DND-41 (cell line): ENCODE measurements around the gene KRTAP5-9.

Experiments
- ATAC-seq: fragments of 200-7000 bp; cut with Tn5 transposase; 3 replicates; pipeline ENCODE4 v1.9.1; 2021; ENCODE audit warnings: low read depth; ENCODE audit not compliant: insufficient read depth
- DNase-seq: peaks from one replicate; pipeline ENCODE4 v3.0.0-alpha.2; 2020
- H2AFZ ChIP-seq: 2 replicates; pipeline ENCODE4 v1.6.0; 2012; ENCODE audit warnings: low read depth, low read length
- H3K27ac ChIP-seq: 2 replicates; pipeline ENCODE4 v1.5.1; 2012; ENCODE audit warnings: low read length, inconsistent platforms
- H3K27me3 ChIP-seq: fragments of 200-600 bp; sonication (generic); 2 replicates; pipeline ENCODE4 v1.6.0; 2012; ENCODE audit warnings: low read length, mild to moderate bottlenecking, inconsistent platforms; ENCODE audit not compliant: insufficient read depth, poor library complexity
- H3K36me3 ChIP-seq: 2 replicates; pipeline ENCODE4 v1.5.1; 2012; ENCODE audit warnings: low read length, inconsistent platforms; ENCODE audit not compliant: insufficient read depth
- H3K4me1 ChIP-seq: 2 replicates; pipeline ENCODE4 v1.5.1; 2012; ENCODE audit warnings: mild to moderate bottlenecking, low read length; ENCODE audit not compliant: insufficient read depth
- H3K4me2 ChIP-seq: 2 replicates; pipeline ENCODE4 v1.6.0; 2012; ENCODE audit warnings: mild to moderate bottlenecking, moderate library complexity, low read length, inconsistent platforms; ENCODE audit not compliant: insufficient read depth
- H3K4me3 ChIP-seq, 2 experiments: fragments of 200-600 bp in 1 of 2; shearing (Covaris generic) in 1 of 2; 2 replicates each; pipeline ENCODE4 v1.5.1; 2012 to 2016; ENCODE audit warnings: inconsistent platforms in 2 of 2, low read length in 2 of 2, mild to moderate bottlenecking in 2 of 2, low read depth in 1 of 2, moderate library complexity in 1 of 2
- H3K79me2 ChIP-seq: 2 replicates; pipeline ENCODE4 v1.6.0; 2012; ENCODE audit warnings: low read length, inconsistent platforms; ENCODE audit not compliant: insufficient read depth
- H3K9ac ChIP-seq: 2 replicates; pipeline ENCODE4 v1.6.0; 2012; ENCODE audit warnings: low read depth, mild to moderate bottlenecking, inconsistent platforms, low read length, moderate library complexity
- H3K9me3 ChIP-seq: 2 replicates; pipeline ENCODE4 v1.5.1; 2012; ENCODE audit warnings: low read length, moderate library complexity, mild to moderate bottlenecking, inconsistent platforms; ENCODE audit not compliant: insufficient read depth, severe bottlenecking
- H4K20me1 ChIP-seq: 2 replicates; pipeline ENCODE4 v1.6.0; 2012; ENCODE audit warnings: low read length; ENCODE audit not compliant: insufficient read depth
- EZH2 ChIP-seq: IDR thresholded peaks from 3 replicates; pipeline ENCODE4 v1.6.1; 2012; ENCODE audit warnings: borderline replicate concordance, low read depth, mild to moderate bottlenecking, moderate library complexity, low read length, inconsistent platforms; ENCODE audit not compliant: severe bottlenecking
- TF ChIP-seq, protein P1 (sequence below): IDR thresholded peaks from 2 replicates; pipeline ENCODE4 v1.5.1; 2012; ENCODE audit warnings: borderline replicate concordance, low read length, moderate library complexity, mild to moderate bottlenecking; ENCODE audit not compliant: poor library complexity, severe bottlenecking; ENCODE audit errors: extremely low read depth

The KRTAP5-9 gene

DNA sequence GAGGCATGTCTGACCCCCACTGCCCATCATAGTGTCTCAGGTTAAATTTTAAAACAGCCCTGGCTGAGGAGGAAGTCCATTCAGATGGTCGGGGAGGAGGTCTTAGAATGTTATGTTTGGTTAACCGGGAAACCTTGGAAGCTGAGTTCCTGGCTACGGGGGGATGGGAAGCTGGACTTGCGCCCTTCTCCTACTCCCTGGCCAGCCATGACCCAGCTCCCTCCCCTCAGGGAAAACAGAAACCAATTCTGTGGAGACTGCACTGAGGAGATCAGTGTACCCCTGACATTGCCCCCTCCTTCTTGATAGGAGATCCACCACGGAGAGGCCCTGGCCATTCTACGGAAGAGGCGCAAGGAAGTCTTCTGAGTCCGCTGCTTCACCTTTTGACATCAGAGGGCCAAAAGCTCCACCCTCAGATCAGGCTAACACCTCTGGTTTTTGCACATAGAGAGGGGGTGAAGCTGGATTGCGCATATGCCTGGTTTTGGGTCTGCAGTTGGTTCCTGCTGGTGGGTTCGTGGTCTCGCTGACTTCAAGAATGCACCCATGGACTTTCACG, 2.7 kb upstream of the KRTAP5-9 start:
- Histone ChIP-seq H3K4me1 (no peaks in the 10 kb centered on the region), H3K9me3 (no peaks in the 10 kb centered on the region), H3K79me2 (no peaks in the 10 kb centered on the region), H2AFZ (no peak overlapping the region), H3K27me3 (peaks cover 5% of the 10 kb centered on the region), H3K4me2 (no peak overlapping the region), H3K9ac (no peak overlapping the region), H3K4me3 (no peak overlapping the region), H4K20me1 (no peaks in the 10 kb centered on the region), H3K27ac (no peak overlapping the region), H3K36me3 (no peaks in the 10 kb centered on the region)
- ATAC-seq (no peak), DNase-seq (no peak)
- TF ChIP-seq, protein P1, sequence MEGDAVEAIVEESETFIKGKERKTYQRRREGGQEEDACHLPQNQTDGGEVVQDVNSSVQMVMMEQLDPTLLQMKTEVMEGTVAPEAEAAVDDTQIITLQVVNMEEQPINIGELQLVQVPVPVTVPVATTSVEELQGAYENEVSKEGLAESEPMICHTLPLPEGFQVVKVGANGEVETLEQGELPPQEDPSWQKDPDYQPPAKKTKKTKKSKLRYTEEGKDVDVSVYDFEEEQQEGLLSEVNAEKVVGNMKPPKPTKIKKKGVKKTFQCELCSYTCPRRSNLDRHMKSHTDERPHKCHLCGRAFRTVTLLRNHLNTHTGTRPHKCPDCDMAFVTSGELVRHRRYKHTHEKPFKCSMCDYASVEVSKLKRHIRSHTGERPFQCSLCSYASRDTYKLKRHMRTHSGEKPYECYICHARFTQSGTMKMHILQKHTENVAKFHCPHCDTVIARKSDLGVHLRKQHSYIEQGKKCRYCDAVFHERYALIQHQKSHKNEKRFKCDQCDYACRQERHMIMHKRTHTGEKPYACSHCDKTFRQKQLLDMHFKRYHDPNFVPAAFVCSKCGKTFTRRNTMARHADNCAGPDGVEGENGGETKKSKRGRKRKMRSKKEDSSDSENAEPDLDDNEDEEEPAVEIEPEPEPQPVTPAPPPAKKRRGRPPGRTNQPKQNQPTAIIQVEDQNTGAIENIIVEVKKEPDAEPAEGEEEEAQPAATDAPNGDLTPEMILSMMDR: no peak
- TF ChIP-seq EZH2: no peak

DNA sequence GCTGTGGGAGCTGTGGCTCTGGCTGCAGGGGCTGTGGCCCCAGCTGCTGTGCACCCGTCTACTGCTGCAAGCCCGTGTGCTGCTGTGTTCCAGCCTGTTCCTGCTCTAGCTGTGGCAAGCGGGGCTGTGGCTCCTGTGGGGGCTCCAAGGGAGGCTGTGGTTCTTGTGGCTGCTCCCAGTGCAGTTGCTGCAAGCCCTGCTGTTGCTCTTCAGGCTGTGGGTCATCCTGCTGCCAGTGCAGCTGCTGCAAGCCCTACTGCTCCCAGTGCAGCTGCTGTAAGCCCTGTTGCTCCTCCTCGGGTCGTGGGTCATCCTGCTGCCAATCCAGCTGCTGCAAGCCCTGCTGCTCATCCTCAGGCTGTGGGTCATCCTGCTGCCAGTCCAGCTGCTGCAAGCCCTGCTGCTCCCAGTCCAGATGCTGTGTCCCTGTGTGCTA, 514 bp downstream of the KRTAP5-9 start:
- no peak overlapping the region for H3K27ac ChIP-seq
- TF ChIP-seq, protein P1: no peak
- TF ChIP-seq EZH2: no peak
- H3K9ac ChIP-seq: no peak overlapping the region
- no peak overlapping the region for H2AFZ ChIP-seq
- H4K20me1 ChIP-seq: no peaks in the 10 kb centered on the region
- no peak overlapping the region for H3K4me2 ChIP-seq
- no peaks in the 10 kb centered on the region for H3K79me2 ChIP-seq
- peak; percentile 13 for DNase-seq
- H3K4me1 ChIP-seq: no peaks in the 10 kb centered on the region
- no peak overlapping the region for H3K4me3 ChIP-seq
- no peaks in the 10 kb centered on the region for H3K36me3 ChIP-seq
- H3K9me3 ChIP-seq: no peaks in the 10 kb centered on the region
- H3K27me3 ChIP-seq: peaks cover 4% of the 10 kb centered on the region
- no peak for ATAC-seq

DNA sequence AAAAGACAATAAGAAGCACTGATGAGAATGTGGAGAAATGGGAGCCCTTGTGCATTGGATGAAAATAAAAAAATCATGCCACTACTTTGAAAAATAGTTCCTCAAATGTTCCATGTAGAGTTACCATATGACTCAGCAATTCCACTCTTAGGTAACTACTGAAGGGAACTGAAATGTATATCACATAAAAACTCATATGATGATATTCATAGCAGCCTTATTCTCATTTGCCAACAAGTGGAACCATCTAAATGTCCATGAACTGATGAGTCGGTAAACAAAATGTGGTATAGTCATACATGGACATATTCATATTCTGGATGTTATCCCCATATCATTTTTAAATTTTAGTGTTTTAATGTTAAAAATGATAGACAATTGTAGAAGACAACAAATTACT, 3.5 kb downstream of the KRTAP5-9 start:
- Histone ChIP-seq H3K27ac (no peak overlapping the region), H4K20me1 (no peaks in the 10 kb centered on the region), H3K9me3 (no peaks in the 10 kb centered on the region), H3K27me3 (peaks cover 6% of the 10 kb centered on the region), H3K4me2 (no peak overlapping the region), H3K36me3 (no peaks in the 10 kb centered on the region), H2AFZ (no peak overlapping the region), H3K9ac (no peak overlapping the region), H3K4me1 (no peaks in the 10 kb centered on the region), H3K4me3 (no peak overlapping the region), H3K79me2 (no peaks in the 10 kb centered on the region)
- TF ChIP-seq, protein P1: no peak
- TF ChIP-seq EZH2: no peak
- DNase-seq (no peak), ATAC-seq (no peak)

DNA sequence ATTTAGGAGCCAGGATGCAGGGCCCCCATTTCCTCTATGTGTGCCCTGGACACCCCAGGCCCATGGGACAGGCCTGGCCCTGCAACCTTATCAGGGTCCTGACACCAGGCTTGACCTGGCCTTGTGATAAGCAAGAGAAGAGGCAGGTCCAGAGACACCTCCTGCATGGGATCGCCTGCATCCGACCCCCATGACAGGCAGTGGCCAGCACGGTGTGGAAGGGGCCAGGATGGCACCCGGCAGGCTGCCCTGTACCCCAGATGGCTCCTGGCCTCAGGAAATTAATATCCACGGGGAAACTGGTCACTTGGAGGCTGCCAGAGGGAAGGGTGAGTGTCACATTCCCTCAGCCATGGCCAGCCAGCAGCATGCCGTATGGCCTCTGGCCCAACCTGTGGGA, 6.8 kb downstream of the KRTAP5-9 start:
- no peak overlapping the region for H3K27ac ChIP-seq
- no peak overlapping the region for H3K9ac ChIP-seq
- no peak for ATAC-seq
- no peak overlapping the region for H3K4me2 ChIP-seq
- no peaks in the 10 kb centered on the region for H3K79me2 ChIP-seq
- no peaks in the 10 kb centered on the region for H3K36me3 ChIP-seq
- no peak for DNase-seq
- H2AFZ ChIP-seq: no peak overlapping the region
- H3K9me3 ChIP-seq: no peaks in the 10 kb centered on the region
- peaks cover 7% of the 10 kb centered on the region for H3K27me3 ChIP-seq
- no peaks in the 10 kb centered on the region for H3K4me1 ChIP-seq
- TF ChIP-seq EZH2: no peak
- TF ChIP-seq, protein P1: no peak
- H4K20me1 ChIP-seq: no peaks in the 10 kb centered on the region
- no peak overlapping the region for H3K4me3 ChIP-seq
